GM19463 (cell line): ENCODE data around the gene ABCF2.
A peak's percentile ranks its signal among the peaks of the same experiment; 100 is the strongest.

Source experiments
- ATAC-seq: cut with Tn5 transposase; IDR thresholded peaks from one replicate; pipeline ENCODE4 v1.9.1; 2021; ENCODE audit warnings: mild to moderate bottlenecking, moderate library complexity; ENCODE audit not compliant: unreplicated experiment

Gene ABCF2

DNA sequence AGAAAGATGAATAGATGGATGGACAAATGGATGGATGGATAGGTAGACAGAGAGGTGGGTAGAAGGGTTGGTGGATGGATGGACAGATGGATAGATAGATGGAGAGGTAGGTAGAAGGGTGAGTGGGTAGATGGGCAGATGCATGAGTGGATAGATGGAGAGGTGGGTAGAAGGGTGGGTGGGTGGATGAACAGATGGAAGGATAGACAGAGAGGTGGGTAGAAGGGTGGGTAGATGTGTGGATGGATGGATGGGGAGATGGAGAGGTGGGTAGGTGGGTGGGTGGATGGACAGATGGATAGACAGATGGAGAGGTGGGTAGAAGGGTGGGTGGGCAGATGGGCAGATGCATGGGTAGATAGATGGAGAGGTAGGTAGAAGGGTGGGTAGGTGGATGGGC lies 29.1 kb downstream of the ABCF2 start:
- ATAC-seq: no peak

DNA sequence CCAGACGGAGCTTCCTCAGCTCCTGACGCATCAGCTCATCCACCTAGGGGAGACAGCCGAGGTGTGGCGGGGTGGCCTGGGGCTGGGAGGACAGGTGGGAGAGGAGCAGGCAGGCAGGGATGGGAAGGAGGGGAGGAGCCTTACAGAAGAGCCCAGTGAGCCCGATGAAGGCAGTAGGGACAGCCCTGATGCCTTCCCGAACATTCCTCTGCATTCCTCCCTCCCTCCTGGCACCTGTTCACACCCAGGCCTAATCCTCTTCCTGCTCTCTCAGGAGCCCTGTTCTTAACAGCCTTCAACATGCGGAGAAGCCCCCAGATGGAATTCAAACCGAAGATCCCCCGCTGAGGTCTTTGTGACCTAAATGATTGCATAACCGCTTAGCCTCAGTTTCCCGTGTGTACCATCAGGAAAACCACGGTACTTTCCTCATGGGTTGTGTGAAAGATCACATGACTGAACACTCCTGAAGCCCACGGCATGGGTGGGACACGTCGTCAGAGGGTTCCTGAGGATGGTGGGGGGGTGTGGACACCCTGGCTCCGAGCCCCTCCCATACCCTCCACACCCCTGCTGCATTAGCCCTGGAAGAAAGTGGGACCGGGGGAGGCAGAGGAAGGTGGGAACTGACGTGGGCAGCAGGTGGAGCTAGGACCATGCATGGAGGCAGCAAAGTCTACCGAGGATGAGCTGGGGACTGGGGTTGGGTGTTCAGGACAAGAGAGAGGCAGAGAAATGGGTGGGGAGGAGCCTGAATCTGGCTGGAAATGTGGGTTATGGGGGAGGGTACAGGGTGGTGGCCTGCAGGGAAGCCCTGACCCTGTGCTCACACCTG lies 31.2 kb downstream of the ABCF2 start:
- ATAC-seq: no peak

DNA sequence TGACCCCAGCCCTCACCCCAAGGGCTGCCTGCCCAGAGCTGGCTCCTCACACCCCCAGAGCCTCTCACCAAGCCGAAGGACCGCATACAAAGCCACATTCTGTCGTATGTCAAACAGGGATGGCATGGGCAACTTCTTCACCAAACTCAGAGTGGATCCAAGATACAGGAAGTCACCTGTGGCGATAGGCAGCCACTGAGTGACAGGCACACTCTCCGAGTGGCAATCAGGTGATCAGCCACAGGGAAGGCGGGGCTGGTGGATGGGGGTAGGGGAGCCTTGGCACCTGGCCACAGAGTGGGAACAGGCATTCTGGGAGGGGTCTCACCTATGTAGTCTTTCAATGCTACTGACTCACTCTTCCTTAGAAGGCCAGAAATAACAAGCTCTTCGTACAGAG lies 32.8 kb downstream of the ABCF2 start:
- no peak for ATAC-seq

DNA sequence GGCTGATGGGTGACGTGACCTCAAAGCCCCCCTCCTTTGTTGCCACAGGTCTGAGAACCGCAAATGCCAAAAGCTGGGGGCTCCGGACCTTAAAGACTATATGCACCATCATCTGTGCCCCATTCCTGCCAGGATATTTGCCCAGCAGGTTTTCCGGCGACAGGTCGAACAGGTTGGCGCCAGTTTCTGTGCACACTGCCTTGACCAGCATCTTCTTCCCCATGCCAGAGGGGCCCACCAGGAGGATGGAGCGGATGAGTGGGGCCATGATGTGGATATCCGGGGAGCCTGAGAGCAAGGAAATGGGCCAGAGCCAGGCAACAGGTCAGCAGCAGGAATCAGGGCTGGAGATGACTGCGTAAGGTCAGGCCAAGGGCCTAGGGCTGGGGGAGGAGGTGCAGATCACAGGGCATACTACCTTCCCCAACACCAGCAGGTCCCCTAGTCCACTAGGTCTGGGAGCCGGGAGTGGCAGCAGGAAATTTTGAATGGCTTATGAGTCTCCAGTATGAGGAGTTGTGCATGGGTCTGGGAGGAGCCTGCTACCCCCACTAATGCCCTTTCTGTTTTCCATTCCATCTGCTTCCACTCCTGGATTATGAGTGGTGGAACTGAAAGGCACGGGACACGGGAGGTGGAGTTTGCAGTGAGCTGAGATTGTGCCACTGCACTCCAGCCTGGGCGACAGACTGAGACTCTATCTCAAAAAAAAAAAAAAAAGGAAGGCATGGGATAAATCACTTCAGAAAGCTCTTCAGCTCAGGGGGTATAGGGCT lies 33.6 kb downstream of the ABCF2 start:
- no peak for ATAC-seq

DNA sequence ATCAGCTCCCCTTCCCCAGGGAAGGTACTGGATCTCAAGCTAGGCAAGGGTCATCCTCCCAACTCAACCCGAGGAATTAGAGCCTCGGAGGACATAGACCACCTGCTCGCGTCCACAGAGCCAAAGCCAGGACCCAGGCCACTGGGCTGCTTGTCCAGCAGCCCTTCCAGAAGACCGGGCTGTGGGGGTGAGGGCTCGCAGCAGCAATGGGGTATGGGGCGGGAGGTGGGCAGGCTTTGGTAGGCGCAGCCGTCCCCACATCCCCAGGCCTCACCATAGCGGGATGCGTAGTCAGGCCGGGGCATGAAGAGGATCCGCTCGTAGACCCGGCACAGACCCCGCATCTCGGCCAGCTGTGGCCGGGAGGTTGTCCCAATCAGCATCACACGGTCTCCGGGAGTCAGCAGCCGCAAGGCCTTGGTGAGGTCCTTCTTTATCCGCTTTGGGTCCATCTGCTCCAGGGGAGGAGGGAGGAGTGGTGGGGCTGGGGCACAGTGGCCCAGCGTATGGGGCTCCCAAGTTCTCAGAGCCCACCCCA lies 34.9 kb downstream of the ABCF2 start:
- ATAC-seq: no peak

DNA sequence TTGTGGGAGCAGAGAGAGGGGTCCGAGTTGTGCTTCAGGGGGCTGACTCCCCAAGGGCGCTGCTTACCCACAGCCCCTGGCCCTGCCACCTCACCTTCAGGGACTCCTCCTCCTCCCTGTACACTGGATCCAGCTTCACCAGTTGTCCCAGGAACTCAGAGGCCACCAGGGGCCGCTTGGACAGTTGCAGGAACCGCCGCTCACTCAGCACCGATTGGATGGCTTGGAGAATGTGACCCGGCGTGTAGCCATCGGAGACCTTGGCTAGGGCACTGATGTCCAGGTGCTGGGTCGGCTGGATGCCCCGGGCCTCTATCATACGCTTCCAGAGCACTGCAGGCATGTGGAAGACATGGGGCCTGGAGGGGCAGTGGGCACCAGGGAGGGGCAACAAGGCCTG lies 35.5 kb downstream of the ABCF2 start:
- no peak for ATAC-seq

DNA sequence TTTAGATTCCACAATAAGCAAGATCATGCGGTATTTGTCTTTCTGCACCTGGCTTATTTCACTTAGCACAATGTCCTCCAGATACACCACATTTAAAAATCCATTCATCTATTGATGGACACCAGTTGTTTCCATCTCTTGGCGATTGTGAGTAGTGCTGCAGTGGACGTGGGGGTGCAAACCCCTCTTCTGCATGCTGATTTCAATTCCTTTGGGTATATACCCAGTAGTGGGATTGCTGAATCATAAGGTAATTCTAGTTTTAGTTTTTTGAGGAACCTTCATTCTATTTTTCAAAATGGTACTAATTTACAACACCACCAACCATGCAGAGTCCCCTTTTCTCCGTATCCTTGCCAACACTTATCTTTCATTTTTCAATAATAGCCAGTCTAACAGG lies 38.0 kb downstream of the ABCF2 start:
- ATAC-seq: no peak

DNA sequence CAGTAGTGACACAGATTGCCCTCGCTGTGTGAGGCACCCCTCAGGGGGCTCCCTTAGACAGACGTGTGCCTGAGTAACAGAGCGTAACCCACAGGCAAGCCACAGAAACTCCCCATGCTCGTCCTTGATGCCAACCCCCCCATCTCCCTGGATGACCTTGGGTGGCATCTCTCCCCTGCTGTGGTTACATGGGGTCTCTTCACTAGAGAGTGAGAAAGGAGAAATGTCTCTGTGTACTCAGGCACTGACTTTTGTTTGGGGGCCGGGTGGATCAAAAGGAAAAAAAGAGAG lies 38.8 kb downstream of the ABCF2 start:
- peak; percentile 44 for ATAC-seq

DNA sequence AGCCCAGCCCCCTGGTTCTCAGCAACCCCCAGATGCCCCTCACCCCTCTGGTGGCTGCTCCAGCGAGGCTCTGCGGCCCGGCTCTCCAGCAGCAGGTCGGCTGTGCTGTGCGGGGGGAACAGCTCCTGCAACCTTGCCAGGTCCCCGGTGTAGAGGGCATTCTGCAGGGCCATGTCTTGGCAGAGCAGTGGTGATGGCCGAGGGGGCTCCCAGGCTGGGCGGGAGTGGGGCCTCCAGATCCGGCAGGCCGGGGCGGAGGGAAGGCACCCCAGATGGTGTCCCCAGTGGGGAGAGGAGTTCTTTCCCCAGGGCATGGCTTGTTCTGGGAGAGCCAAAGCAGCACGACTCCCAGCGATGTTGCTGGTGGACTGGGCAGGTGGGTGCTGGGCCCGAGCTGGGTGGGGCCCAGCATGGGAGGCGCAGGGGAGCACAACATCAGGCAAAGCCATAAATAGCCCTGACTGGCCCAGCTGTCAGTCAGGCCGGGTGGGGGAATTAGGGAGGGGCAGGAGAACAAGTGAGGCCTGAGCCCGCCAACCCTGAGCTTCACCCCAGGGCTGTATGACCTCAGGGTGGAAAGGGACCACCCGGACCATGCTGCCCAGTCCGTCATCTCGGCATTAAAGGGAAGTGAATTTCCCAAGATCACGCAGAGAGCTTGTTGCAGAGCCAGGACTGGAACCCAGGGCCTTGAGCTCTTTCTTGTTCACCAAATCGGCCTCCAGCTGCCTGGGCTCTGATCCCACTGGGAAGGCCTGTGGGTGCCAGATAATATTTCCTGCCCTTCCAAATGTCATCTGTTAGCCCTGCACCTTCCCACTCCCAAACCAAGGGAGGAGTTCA lies 39.4 kb downstream of the ABCF2 start:
- no peak for ATAC-seq

DNA sequence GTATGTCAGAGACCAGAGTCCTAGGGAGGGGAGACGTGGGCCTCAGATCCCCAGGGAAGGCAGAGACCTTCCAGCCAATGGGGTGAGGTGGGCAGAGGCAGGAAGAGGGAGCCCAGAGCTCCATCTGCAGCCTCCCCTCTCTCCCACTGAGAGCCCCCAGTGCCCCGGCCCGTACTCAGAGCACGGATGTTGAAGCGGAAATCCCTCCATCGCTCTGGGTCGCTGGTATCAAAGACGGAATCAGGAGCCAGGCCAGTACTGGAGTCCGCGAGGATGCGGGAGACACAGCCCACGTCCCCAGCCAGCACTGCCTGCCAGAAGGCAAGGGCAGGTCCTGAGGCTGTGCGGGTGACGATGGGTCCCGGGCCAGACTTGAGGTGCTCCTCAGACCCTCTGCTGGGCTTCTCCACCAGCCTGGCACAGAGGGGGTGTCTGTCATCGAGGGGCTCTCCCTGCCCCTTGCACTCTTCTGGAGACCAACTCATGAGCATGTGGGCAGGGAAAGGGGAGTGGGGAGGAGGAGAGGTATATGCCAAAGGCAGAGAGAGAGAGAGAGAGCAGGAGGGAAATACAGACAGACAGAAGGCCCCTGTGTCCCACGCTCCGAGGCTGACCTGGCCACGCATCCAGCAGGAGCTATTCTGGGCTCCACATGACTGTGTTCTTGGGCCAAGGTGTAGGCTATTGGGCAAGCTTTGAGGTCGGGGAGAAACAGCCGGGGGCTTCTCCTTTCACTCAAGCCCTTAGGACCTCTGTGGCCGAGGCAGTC lies 40.2 kb downstream of the ABCF2 start, which contains the start of gene ASB10:
Gene ASB10 (minus strand): TSS at position 611 of the 769 bp plus-strand sequence. CDS start 120 bp downstream, at position 491.
- no peak for ATAC-seq

DNA sequence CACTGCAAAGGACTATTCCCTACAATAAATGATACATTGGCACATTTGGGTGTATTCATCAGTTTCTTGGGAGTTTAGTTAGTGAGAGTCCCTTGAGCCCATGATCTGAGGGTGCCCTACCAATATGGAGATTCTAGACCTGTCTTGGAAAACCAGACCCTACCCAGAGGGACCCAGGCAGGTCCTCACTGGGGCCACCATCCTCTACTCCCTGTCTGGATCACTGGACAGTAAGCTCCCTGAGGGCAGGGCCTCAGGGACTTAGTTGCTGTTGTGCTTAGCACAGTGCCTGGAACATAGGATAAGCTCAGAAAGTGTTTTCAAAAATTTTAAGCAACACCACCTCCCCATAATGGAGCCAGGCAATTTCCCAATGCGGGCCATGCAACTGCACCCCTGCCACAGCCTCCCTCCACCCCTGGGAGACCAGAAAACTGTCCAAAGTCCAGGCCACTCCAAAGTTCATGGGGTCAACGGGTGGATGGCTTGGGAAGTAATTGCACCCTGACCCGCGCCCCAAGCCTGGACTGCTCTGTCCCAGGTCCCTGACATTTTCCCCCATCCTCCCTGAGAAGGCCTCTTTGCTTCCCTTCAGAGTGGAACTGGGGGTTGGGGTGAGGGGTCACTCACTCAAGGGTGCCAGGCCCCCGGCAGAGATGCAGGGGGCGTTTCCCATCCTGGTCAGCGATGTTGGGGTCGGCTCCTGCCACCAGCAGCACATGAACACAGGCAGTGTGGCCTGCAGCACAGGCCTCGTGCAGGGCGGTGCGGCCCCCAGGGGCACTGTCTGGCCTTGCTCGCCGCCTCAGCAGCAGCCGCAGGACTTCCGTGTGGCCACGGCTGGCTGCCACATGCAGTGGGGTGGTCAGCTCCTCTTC lies 41.0 kb downstream of the ABCF2 start:
- no peak for ATAC-seq

DNA sequence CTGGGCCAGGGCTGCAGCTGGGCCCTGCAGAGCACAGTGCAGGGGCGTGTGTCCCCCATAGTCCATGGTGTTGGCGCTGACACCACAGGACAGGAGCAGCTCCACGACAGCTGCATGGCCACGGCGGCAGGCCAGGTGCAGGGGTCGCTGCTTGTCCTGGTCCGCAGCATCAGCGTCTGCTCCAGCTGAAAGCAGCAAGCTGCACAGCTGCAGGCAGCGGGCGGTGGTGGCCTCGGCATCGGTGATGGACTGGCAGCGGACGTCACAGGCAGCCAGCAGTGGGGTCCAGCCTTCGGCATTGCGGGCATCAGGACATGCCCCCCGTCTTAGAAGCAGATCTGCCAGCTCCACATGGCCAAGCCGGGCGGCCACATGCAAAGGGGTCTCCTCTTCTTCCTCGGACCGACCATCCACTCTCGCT lies 46.0 kb downstream of the ABCF2 start:
- no peak for ATAC-seq

DNA sequence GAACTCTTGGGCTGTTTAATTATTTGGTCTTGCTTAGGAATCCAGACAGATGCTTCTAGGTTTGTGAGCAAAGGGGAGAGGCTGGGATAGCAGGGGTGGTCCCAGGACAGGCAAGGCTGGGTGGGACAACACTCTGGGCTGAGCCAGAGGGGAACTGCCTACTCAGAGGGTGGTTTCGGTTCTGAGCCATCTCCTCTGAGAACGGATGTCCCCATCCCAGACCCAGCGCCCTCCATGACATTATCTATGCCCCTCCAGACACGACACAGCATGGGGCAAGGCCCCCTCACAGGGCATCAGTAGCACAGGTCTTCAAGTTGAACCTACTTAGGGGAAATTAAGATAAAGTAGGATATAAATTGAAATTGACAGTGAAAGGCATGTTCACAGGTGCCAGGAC lies 47.1 kb downstream of the ABCF2 start:
- no peak for ATAC-seq

DNA sequence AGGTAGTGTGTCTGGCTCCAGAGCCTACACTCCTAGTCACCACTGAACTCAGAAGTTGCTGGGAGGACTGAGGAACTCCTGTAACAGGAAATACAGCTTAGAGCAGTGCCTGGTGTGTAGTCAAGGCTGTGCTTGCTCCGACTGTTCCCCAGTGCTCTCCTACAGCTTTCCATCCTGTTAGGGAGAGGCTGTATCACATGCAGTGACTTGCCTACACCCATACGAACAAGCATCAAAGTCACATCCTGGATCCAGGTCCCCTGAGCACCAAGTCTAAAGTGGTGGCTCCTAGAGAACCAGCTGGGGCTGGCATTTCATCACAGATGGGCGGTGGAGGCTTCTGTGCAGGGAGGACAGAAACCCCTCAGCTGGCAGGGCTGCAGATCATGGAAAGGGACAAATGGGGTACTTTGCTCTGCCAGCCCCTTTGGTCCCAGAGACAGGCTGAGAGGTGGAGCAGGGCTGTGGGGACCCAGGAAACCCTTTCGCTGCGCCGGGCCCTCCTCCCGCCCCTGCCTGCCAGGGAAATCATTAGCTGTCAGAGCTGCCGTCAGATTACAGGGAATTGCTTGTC lies 47.6 kb downstream of the ABCF2 start:
- no peak for ATAC-seq

DNA sequence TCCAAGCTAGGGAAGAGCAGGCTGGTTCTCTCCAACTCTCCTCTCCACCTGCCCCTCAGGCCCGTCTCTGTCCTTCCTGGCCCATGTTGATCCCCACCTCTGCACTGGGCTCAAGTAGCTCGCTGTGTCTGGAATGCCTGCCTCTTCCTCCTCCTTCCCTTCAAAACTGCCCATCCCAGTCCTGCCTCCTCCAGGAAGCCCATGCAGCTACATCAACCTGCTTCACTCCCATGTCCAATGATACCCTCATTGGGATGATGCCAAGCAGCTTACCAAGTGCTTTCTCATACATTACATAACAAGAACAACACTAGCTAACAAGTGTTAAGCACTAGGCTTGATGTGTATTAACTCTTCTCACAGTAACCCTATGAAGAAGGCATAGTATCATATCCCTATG lies 48.2 kb downstream of the ABCF2 start:
- ATAC-seq: no peak

DNA sequence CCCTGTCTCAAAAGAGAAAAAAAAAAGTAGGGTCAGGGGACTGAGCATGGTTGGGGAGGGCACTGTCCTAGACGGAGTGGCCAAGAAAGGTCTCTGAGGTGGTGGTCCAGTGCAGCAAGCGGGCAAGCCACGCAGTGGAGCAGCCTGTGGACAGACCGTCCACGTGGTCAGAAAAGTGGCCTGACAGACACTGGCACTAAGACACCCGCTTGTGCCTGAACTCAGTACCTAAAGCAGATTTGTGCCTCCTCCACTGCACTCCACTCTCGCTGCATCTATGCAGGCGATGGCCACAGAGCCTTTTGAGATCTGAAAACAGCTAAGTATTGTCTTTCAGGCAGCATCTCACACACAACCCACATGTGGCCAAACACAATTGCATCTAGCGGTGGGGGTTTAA lies 48.8 kb downstream of the ABCF2 start:
- no peak for ATAC-seq

DNA sequence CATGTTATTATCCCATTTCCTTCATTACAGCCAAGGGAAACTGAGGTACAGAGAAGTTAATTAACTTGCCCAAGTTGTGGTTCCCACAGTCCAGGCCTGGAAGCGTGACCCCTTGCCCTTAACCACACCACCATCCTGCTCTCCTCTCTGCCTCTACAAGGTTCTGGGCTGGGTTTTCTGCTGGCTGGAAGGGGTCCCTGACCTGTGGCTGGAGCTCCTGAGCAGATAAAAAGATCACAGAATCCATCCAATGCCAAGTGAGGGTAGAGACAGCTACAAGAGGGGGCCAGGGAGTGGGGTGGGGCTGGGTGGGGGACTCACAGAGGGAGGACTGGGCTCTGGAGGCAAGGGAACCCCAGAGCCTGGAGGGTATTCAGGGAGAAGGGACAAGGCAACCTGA lies 49.7 kb downstream of the ABCF2 start:
- ATAC-seq: no peak

DNA sequence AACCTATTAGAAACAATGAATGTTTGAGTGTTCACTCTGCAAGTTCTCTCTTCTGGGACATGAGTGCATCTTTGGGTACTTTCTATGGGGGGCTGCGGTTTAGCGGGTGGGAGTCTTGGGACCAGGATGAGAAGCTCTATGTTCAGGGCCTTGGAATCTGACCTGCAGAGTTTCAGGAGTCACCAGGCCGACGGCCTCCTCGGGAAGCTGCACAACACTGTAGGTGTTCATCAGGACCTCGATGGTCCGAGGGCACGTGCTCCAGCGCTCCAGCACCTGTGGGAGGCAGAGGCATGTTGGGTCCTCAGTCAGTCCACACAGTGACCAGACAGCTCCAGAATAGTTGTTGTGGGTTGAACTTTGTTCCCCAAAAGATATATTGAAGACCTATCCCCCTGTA lies 50.6 kb downstream of the ABCF2 start:
- ATAC-seq: no peak

DNA sequence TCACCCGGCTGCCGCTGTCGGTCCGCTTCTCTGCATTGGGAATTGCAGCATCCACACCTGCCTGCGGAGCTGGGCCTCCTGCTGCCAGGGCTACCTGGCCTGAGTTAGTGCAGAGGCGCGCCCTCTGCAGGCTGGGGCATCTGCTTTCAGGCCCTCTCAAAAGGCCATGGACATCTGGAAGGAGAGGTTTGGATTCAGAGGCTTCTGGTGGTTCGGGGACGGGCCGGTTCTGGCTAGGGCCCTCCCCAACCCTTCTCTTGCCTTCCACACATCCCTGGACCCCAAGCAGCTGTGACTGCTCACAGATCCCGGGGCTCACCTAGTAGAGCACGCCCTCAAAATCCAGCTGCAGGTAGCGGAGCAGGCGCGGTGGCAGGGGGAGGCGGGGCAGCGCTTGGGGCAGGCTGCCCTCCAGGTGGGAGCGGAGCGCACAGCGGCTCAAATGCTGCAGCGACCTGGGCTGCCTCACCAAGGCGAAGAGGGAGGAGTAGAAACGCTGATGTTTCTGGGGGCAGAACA lies 51.2 kb downstream of the ABCF2 start:
- no peak for ATAC-seq
